OCI-LY1 (cell line): ENCODE results near the gene PMPCB.

Experiments used
- CTCF ChIP-seq: fragments of 200-600 bp; sonication (generic), shearing (Covaris generic); IDR thresholded peaks from 2 replicates; pipeline ENCODE4 v1.5.1; 2017; ENCODE audit warnings: mild to moderate bottlenecking, antibody characterized with exemption, low read length, moderate library complexity, mixed read lengths
- EZH2 ChIP-seq: fragments of 200-600 bp; sonication (generic), shearing (Covaris generic); IDR thresholded peaks from 2 replicates; pipeline ENCODE4 v1.8.0; 2017; ENCODE audit warnings: borderline replicate concordance, mixed run types, mild to moderate bottlenecking, antibody characterized with exemption, low read length, moderate library complexity, mixed read lengths

- TF ChIP-seq CTCF (no peak), EZH2 (no peak)
Observed at GRCh38 chr7:103341466-103341865, 44.2 kb downstream of the PMPCB start.
